Activated T-helper 17 cell treated with anti-CD3 and anti-CD28 coated beads, Interleukin-2, amount 50 U/mL, for 72 hours (primary cell): ENCODE data around the gene CREB5. TPM values are rescaled to one million over a fixed set of nuclear protein-coding genes. Genes with fewer than 3 reads are reported as not detected.

Experiments
- ATAC-seq: fragments of 150-1000 bp; cut with Tn5 transposase; replicated peaks from 2 replicates; pipeline ENCODE4 v1.10.0; 2021; ENCODE audit warnings: mild to moderate bottlenecking, moderate library complexity
- H3K27ac Mint-ChIP-seq: one replicate; pipeline ENCODE4 v1.8.0; 2022; ENCODE audit warnings: mixed read lengths
- H3K27me3 Mint-ChIP-seq: one replicate; pipeline ENCODE4 v1.8.0; 2022; ENCODE audit warnings: mixed read lengths
- H3K36me3 Mint-ChIP-seq: one replicate; pipeline ENCODE4 v1.8.0; 2022; ENCODE audit warnings: low read depth, mild to moderate bottlenecking, mixed read lengths
- H3K4me1 Mint-ChIP-seq: one replicate; pipeline ENCODE4 v1.8.0; 2022; ENCODE audit warnings: mixed read lengths
- H3K4me3 Mint-ChIP-seq: one replicate; pipeline ENCODE4 v1.8.0; 2022; ENCODE audit warnings: mild to moderate bottlenecking, mixed read lengths
- H3K9me3 Mint-ChIP-seq: one replicate; pipeline ENCODE4 v1.8.0; 2022; ENCODE audit warnings: mixed read lengths
- total RNA-seq, 2 donors: library from RNA; stranded (reverse); gene quantifications; one replicate each; pipeline ENCODE4 v1.2.3, GENCODE V29; 2022

Gene CREB5
- total RNA-seq, 2 donors from 2014 or later = 0.02 TPM; not detected in 1

DNA sequence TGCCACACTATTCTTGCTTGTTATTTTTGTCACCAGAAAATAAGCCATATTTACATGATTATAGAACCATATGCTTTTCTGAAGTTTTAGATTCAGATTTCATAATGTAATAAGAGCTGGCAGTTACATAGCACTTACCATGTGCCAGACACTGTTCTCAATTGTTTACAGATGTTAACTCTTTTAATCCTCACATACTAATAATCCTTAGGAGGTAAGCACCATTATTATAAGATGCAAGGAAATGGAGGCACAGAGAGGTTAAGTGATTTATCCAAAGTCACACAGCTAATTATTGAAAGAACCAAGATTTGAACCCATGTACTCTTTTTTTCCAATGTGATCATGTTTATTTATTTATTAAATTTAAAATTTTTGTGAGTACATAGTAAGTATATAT is 57.2 kb downstream of the CREB5 start:
- no peaks in the 10 kb centered on the region for H3K4me1 Mint-ChIP-seq
- peaks cover 14% of the 10 kb centered on the region for H3K27me3 Mint-ChIP-seq
- no peak for ATAC-seq
- H3K27ac Mint-ChIP-seq = no peak overlapping the region
- no peaks in the 10 kb centered on the region for H3K36me3 Mint-ChIP-seq
- no peak overlapping the region for H3K4me3 Mint-ChIP-seq
- H3K9me3 Mint-ChIP-seq = peaks cover 4% of the 10 kb centered on the region

DNA sequence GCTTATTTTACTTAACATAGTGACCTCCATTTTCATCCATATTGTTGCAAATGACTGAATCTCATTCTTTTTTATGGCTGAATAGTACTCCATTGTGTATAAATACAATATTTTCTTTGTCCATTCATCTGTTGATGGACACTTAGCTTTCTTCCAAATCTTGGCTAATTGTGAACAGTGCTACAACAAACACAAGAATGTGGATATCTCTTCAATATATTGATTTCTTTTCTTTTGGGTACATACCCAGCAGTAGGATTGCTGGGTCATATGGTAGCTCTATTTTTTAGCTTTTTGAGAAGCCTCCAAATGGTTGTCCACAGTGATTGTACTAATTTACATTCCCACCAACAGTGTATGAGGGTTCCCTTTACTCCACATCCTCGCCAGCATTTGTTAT is 58.0 kb downstream of the CREB5 start:
- Mint-ChIP-seq H3K27ac (no peak overlapping the region), H3K9me3 (peaks cover 4% of the 10 kb centered on the region), H3K4me1 (no peaks in the 10 kb centered on the region), H3K27me3 (peaks cover 15% of the 10 kb centered on the region), H3K4me3 (no peak overlapping the region), H3K36me3 (no peaks in the 10 kb centered on the region)
- ATAC-seq = no peak

DNA sequence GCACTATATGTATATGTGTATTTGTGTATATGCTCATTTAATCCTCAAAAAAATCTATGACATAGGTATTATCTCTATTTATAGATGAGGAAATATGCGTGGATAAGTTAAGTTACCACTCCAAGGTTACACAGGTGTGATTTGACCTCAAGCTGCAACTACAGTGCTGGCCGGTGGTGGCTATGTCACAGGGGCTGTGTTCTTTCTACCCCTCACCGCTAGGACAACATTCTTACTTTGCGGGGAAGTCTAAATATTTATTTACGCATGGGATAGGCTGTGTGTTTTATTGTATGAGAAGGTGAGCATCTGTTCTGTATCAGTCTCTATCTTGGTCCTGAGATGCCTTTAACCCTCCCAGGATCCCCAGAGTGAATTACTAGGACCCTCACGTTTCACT is 60.0 kb downstream of the CREB5 start:
- ATAC-seq = no peak
- no peak overlapping the region for H3K4me3 Mint-ChIP-seq
- H3K27ac Mint-ChIP-seq = no peak overlapping the region
- no peaks in the 10 kb centered on the region for H3K36me3 Mint-ChIP-seq
- no peaks in the 10 kb centered on the region for H3K4me1 Mint-ChIP-seq
- H3K27me3 Mint-ChIP-seq = peaks cover 21% of the 10 kb centered on the region
- H3K9me3 Mint-ChIP-seq = peaks cover 4% of the 10 kb centered on the region

DNA sequence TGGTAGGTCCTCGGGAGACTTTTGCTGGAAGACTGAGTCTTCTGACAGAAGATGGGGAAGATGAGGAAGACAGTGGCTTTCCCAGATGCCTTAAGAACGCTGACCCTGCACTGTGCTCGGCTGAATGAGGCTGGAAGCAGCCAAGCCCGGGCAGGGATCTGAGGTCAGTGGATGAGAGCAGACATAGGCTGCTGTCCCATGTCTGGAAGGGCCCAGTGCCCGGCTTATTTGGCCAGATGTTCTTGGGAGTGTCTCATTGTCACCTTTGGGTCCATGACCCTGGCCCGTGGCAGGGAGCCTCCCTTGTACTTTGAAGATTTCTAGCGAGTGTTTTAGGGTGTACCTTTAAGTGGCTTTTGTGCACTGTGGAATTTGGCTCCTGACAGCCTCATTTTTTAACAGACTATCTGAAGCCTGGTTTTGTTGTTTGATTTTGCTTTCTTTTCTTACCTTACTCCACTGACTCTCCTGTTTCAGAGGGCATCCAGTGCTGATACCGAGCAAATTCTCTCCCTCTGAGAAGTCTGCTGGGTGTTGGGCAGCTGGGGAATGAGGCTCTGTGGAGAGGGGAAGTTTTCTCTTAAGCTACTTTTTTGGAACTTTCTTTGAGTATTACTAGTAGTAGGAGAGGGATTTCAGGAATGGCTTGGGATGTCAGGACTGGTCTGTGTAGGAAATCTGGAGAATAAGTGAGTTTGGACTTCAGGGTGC is 61.4 kb downstream of the CREB5 start:
- H3K4me3 Mint-ChIP-seq = no peak overlapping the region
- no peak for ATAC-seq
- H3K4me1 Mint-ChIP-seq = no peaks in the 10 kb centered on the region
- peaks cover 4% of the 10 kb centered on the region for H3K9me3 Mint-ChIP-seq
- peaks cover 25% of the 10 kb centered on the region for H3K27me3 Mint-ChIP-seq
- no peak overlapping the region for H3K27ac Mint-ChIP-seq
- H3K36me3 Mint-ChIP-seq = no peaks in the 10 kb centered on the region

DNA sequence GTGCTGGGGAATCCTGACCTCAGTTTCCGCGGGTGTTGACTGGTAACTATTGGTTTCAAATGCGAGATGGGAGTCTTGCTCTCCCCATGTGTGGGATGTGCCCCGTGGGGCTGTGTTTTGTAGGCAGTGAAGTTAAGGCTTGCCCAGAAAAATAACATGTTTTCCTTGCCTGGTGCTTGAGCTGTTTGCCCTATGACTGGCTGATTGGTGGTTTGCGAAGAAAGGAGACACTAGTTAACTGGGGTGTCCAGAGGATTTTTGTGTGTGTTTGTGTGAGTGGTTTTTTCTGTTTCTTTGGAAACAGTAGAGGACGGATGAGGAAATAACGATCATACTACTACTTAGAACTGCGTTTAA is 61.9 kb downstream of the CREB5 start:
- H3K27me3 Mint-ChIP-seq = peaks cover 28% of the 10 kb centered on the region
- no peaks in the 10 kb centered on the region for H3K36me3 Mint-ChIP-seq
- peaks cover 4% of the 10 kb centered on the region for H3K9me3 Mint-ChIP-seq
- no peak overlapping the region for H3K27ac Mint-ChIP-seq
- no peak overlapping the region for H3K4me3 Mint-ChIP-seq
- H3K4me1 Mint-ChIP-seq = no peaks in the 10 kb centered on the region
- no peak for ATAC-seq

DNA sequence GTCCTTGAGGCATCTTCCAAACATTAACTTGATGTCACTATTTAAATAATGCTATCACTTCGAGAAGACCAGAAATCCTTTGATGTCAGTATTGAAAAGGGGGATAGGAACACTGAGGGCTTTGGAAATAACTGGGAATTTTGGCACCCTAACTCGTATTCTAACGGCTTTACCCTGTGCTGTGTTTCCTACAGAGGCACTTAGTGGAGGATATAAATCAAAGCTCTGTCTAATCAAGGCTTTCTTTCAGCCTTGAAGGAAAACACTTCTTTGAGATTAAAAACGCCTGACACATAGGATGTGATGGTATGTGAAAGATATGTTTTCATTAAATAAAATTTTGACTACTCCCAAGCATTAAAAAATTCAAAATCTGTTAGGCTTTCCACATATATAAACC is 62.3 kb downstream of the CREB5 start:
- Mint-ChIP-seq H3K27me3 (peaks cover 28% of the 10 kb centered on the region), H3K9me3 (peaks cover 4% of the 10 kb centered on the region), H3K4me1 (no peaks in the 10 kb centered on the region), H3K36me3 (no peaks in the 10 kb centered on the region), H3K27ac (no peak overlapping the region), H3K4me3 (no peak overlapping the region)
- ATAC-seq = no peak

DNA sequence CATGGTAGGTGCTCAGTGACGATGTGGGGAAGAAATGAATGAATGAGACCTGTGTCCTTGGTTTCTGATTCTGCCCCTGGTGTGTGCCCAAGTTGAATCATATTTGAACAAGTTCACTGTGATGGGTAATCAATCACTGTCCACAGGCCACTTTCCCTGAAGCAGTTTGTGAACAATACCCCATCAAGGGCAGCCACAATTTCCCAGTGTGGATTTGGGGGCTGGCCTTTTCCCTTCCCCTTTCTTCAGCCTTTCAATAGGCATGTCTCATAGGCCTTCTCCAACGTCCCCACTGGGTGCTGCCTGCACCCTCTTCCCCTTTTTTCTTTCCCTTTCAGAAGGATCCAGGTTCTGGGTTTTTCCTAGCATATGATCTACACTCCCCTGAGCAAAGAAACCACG is 64.7 kb downstream of the CREB5 start:
- peaks cover 4% of the 10 kb centered on the region for H3K9me3 Mint-ChIP-seq
- H3K36me3 Mint-ChIP-seq = no peaks in the 10 kb centered on the region
- peaks cover 43% of the 10 kb centered on the region for H3K27me3 Mint-ChIP-seq
- no peak for ATAC-seq
- no peaks in the 10 kb centered on the region for H3K4me1 Mint-ChIP-seq
- H3K27ac Mint-ChIP-seq = no peak overlapping the region
- no peak overlapping the region for H3K4me3 Mint-ChIP-seq

DNA sequence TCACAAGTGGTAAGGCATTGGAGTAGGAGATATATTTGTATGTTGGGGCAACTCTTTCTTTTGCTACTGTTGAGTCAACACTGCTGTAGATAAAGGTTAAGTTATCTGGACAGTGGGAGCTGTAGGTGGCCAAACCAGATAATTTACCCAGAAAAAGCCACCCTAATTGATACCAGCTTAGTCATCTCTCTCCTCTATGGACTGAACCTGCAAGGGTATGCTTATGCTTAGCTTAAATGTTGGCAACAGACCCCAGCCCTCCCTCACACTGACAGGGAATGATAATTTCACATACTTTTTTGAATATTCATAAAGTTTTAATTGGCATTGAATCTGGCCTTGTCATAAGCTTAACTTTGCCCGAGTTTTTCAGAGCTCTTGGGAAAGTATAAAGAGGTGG is 66.3 kb downstream of the CREB5 start:
- Mint-ChIP-seq H3K36me3 (no peaks in the 10 kb centered on the region), H3K27me3 (peaks cover 46% of the 10 kb centered on the region), H3K4me1 (no peaks in the 10 kb centered on the region), H3K27ac (no peak overlapping the region), H3K9me3 (peaks cover 4% of the 10 kb centered on the region), H3K4me3 (no peak overlapping the region)
- no peak for ATAC-seq

DNA sequence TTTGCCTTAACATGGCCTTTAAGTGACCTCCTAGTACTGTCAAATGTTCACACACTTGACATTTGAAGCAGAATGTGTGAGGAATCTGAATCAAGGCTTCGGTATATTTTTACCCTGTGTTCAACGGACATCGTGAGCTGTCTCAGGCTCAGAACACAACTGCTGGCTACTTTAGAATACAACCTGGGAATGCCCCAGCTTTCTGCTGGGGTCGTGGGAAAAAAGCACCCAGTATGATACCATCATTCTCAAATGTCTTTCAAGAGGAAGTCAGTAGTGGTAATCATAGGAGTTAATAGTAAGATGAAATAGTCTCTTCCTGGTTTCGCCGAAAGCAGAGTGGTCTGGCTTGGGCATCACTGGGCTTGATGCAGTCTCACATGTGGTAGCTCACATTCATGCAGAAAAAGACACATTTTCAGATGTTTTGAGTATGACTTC is 67.2 kb downstream of the CREB5 start:
- Mint-ChIP-seq H3K4me3 (no peak overlapping the region), H3K27me3 (peaks cover 39% of the 10 kb centered on the region), H3K9me3 (no peaks in the 10 kb centered on the region), H3K27ac (no peak overlapping the region), H3K4me1 (no peaks in the 10 kb centered on the region), H3K36me3 (no peaks in the 10 kb centered on the region)
- no peak for ATAC-seq

DNA sequence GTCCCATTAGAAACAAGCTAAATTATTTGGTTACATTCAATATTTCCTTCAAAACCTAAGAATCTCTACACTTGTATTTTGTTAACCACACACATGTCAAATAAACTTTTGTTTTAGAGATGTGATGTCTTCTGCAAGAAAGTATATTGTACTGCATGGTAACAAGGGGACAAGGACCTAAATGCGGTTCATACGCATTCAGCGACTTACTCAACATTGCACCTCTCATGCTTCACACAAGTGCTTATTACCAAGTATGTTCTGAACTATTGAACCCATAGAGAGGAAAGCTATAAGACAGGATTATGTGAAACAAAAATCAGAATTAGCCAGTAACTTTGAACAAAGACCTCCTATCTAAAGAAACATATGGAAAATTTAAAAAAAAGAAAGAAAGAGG is 68.3 kb downstream of the CREB5 start:
- H3K27ac Mint-ChIP-seq = no peak overlapping the region
- H3K9me3 Mint-ChIP-seq = no peaks in the 10 kb centered on the region
- H3K4me3 Mint-ChIP-seq = no peak overlapping the region
- no peaks in the 10 kb centered on the region for H3K36me3 Mint-ChIP-seq
- no peak for ATAC-seq
- peaks cover 35% of the 10 kb centered on the region for H3K27me3 Mint-ChIP-seq
- no peaks in the 10 kb centered on the region for H3K4me1 Mint-ChIP-seq

DNA sequence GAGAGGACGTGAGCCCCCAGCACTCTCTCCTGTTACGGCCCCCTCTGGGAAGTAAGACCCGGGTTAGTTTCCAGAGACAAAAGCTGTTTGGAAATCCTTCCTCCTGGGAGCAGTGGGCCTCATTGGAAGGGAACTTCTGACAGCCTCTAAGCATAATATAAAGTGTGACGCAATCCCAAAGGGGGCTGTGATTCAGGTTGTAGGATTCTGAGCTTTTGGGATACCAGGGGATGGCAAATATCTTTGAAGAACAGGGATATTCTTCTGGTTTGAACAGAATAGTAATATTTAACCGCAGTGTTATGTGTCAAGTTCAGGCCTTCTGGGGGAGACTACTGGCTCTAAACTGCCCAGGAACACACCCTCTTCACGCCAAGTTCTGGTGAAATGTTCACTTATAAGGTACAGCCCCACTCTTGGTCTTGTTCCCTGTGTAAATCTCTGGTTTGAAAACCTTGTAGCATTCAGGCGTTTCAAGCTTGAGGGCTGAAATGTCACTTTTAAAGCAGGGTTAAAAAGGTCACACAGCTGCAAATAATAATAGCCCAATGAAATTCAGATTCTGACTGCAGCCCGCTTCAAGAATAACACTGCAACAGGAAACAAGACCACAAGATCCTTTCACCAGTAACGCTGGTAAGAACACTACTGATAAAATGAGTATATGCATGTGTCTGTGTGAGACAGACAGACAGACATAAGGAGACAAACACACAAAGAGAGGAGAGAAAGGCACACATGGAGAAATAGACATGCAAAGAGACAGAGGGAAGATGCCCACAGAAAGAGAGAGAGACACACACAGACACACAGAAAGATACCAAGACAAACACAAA is 69.0 kb downstream of the CREB5 start:
- no peaks in the 10 kb centered on the region for H3K9me3 Mint-ChIP-seq
- ATAC-seq = no peak
- H3K36me3 Mint-ChIP-seq = no peaks in the 10 kb centered on the region
- H3K4me3 Mint-ChIP-seq = no peak overlapping the region
- H3K27ac Mint-ChIP-seq = no peak overlapping the region
- H3K4me1 Mint-ChIP-seq = no peaks in the 10 kb centered on the region
- peaks cover 29% of the 10 kb centered on the region for H3K27me3 Mint-ChIP-seq

DNA sequence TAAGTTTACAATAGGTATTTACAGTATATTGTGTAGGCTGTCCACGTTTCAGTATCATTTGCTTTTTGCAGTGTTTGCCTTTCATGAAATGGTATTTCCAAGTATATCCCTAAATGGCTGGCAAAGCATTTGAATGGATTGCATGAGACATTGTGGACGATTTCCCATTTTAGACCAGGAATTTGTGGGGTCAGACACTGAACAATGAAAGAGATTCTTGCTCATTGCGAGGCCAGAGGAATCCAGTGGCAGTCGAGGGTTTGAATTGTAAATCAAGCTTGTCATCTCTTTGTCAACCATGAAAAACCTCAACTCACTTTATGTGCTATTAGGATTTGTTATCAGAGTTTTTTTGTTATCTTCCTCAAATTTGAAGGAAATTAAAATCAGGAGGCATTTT is 70.8 kb downstream of the CREB5 start:
- Mint-ChIP-seq H3K4me1 (no peaks in the 10 kb centered on the region), H3K27me3 (peaks cover 22% of the 10 kb centered on the region), H3K36me3 (no peaks in the 10 kb centered on the region), H3K4me3 (no peak overlapping the region), H3K27ac (no peak overlapping the region), H3K9me3 (no peaks in the 10 kb centered on the region)
- no peak for ATAC-seq

DNA sequence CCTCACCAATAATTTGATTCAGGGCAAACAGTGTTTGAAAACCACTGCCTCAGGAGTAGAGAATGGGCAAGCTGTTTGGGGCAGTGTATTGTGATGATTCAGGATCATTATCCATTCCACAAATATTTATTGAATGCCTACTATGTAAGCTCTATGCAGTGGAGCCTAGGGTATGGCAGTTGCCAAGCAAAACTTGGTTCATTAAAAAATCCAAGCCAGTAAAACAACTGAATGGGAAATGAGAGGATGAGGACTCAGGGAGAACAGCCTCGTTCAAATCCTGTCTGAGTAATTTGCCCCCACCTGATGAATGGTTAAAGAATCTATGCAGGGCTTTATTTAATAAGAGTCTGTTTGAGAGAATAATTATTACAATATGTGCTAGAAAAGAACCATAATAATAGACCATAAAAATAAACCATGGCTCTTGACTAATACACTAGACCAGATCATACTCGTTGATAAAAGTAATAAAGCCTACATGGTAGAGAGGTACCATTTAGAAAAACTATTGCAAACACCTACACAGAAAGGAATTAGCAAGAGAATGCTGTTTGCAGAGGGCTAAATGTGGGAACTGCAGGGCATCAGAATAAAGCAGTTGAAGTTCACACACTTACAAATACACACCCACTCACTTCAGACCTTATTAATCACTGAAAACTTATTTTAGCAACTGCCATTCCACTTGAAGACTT is 71.7 kb downstream of the CREB5 start:
- H3K4me3 Mint-ChIP-seq = no peak overlapping the region
- H3K36me3 Mint-ChIP-seq = no peaks in the 10 kb centered on the region
- no peaks in the 10 kb centered on the region for H3K4me1 Mint-ChIP-seq
- H3K9me3 Mint-ChIP-seq = no peaks in the 10 kb centered on the region
- no peak overlapping the region for H3K27ac Mint-ChIP-seq
- no peak for ATAC-seq
- H3K27me3 Mint-ChIP-seq = peaks cover 22% of the 10 kb centered on the region

DNA sequence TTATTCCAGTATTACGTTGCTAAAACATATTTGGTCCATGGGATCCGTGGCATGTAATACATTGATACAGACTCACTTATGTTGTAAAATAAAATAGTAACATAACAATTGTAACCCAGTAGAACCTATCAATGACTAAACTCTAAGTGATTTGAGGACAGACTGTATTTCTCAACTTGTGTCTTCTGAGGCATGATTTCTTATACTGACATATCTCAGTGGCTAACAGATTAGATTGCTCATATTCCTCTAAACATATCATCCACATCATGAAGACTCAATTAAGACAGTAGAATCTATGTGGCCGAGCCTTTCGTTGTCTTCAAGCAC is 72.3 kb downstream of the CREB5 start:
- H3K4me1 Mint-ChIP-seq = no peaks in the 10 kb centered on the region
- no peak for ATAC-seq
- H3K27ac Mint-ChIP-seq = no peak overlapping the region
- no peaks in the 10 kb centered on the region for H3K36me3 Mint-ChIP-seq
- H3K4me3 Mint-ChIP-seq = no peak overlapping the region
- no peaks in the 10 kb centered on the region for H3K9me3 Mint-ChIP-seq
- peaks cover 21% of the 10 kb centered on the region for H3K27me3 Mint-ChIP-seq

DNA sequence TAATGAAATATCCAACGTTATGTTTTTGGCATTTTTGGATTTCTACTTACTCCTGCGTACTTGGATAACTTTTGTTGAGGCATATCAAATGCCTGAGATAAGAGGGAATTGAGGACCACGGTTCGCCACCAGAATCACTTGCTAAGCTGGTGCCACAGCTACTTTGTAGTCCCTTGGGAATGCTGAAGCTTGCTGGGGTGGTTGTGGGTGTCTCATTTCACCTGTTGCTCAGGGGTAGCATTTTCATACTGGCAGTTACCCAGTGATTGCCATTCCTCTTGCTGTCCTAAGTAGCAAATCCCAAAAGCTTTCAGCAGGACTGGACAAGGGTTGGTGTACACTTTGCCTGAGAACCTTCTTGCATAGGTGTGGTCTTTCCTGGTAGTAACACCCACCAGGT is 75.2 kb downstream of the CREB5 start:
- ATAC-seq = no peak
- Mint-ChIP-seq H3K27me3 (peaks cover 16% of the 10 kb centered on the region), H3K36me3 (no peaks in the 10 kb centered on the region), H3K27ac (no peak overlapping the region), H3K9me3 (peaks cover 4% of the 10 kb centered on the region), H3K4me3 (no peak overlapping the region), H3K4me1 (no peaks in the 10 kb centered on the region)
